IPS-18c (cell line): ENCODE data around the gene PIEZO2.
"Not testable (repeated sequence)": the region's sequence is repeated elsewhere in the genome, so short reads cannot be mapped to it uniquely, and the experiment has no call there.

Source experiments
- H3K4me3 ChIP-seq: 2 replicates; pipeline ENCODE4 v1.7.0; 2013; ENCODE audit warnings: low read depth, mild to moderate bottlenecking, low read length, moderate library complexity; ENCODE audit not compliant: insufficient read depth
- H3K9me3 ChIP-seq: one replicate; pipeline ENCODE4 v1.6.1; 2013; ENCODE audit warnings: mild to moderate bottlenecking, low read length, moderate library complexity; ENCODE audit not compliant: control insufficient read depth, insufficient read depth

The PIEZO2 gene

DNA sequence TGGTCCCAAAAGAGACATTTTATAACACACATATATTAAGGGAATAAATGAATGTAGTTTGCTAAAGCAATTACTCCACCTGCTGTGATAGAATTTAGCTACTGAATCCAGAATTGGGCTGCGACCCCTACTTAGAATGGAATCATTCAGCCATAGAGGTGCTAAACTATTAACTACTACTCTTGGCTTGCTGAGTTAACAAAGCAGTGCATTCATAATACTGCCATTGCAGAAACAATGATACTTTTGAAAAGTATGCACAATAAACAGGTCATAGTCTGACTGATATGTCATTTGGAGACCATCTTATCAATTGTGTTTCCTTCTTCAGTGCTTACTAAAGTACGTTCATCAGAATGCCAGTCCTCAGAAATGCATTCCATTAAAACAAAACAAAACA lies 273.6 kb downstream of the PIEZO2 start:
- Histone ChIP-seq H3K4me3 (no peak overlapping the region), H3K9me3 (no peaks in the 10 kb centered on the region)

DNA sequence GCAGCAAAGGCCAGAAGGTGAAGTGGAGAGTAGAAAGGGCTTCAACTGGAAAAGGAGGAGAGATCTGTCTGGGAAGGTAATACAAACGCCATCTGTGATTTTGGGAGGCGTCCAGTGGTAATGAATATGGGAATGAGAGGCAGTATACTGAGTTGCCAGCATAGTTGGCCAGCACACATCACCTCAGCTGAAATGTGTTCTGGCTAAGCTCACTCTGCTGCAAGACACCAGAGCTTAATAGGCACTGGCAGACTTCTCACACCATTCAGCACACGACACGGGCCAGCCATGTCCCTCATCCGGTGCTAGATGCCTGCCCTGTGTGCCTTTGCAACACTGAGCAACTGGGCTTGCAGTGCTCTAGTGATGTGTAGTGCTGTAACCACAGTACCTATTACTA lies 277.1 kb downstream of the PIEZO2 start:
- Histone ChIP-seq H3K4me3 (no peak overlapping the region), H3K9me3 (no peaks in the 10 kb centered on the region)

DNA sequence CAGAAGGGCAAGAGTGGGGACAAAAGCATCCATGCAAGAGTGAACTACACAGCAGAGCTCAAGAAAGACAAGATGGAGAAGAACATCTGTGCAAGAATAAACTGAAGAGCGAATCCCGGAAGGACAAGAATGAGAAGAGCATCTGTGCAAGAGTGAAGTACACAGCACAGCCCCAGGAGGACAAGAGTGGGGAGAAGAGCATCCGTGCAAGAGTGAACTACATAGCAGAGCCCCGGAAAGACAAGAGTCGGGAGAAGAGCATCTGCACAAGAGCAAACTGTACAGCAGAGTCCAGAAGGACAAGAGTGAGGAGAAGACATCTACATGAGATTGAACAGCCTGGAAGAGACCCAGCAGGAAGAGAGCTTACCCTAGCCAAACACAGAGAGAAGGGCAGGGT lies 284.6 kb downstream of the PIEZO2 start:
- H3K4me3 ChIP-seq: no peak overlapping the region
- H3K9me3 ChIP-seq: no peaks in the 10 kb centered on the region

DNA sequence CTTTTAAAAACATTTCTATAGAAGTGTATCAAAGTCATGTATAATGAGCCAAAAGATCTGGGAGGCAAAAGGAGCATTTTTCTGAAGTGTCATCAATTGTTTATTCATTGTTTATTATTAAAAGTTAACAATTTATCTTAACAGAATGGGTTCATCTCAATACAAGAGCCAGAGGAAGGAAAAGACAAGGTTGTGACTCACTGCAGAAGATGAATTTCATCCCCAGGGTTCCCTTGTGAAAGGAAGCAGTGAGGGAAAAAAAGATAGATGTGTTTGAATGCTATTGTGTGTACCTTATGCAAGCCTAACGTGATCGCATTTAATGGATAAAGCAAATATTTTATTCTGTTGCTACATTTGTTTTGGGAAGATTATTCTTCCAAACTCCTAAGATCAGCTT lies 286.3 kb downstream of the PIEZO2 start:
- Histone ChIP-seq H3K4me3 (no peak overlapping the region), H3K9me3 (no peaks in the 10 kb centered on the region)

DNA sequence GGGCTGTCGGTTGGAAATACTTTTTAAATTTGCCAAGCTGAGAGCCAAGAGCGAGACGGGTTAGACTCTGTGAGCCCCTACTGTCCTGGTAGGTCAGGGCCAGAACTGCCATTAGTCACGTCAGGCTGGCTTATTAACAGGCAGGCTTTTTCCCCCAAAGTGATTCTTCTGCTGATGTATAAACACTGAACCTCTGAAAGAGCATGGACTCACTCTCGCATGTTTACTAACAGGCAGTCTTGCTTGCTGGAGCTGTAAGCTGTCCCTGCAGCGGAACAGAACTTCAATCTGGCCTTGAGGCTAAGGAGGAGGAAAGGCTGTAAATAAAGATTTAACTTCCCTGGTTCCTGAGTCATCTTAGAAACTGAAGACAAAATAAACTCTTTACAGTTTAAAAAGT lies 288.4 kb downstream of the PIEZO2 start:
- Histone ChIP-seq H3K9me3 (no peaks in the 10 kb centered on the region), H3K4me3 (no peak overlapping the region)

DNA sequence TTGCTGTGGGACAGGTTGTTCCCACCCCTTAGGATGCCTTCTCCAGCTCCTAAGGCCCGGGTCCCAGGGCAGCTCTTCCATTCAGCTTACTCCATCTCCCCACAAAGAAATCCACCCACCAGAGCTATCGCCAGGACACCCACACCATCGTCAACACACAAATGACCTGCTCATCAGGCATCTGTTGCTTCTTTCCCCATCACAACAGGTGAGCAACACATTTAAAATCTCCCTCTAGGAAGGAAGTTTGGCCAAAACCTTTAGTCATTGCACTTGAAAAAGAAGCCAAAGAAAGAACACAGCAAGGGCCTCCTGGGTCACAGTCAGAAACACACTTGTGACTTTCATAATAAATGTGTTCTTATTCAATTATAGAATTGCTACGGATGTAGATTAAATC lies 289.0 kb downstream of the PIEZO2 start:
- no peak overlapping the region for H3K4me3 ChIP-seq
- H3K9me3 ChIP-seq: no peaks in the 10 kb centered on the region

DNA sequence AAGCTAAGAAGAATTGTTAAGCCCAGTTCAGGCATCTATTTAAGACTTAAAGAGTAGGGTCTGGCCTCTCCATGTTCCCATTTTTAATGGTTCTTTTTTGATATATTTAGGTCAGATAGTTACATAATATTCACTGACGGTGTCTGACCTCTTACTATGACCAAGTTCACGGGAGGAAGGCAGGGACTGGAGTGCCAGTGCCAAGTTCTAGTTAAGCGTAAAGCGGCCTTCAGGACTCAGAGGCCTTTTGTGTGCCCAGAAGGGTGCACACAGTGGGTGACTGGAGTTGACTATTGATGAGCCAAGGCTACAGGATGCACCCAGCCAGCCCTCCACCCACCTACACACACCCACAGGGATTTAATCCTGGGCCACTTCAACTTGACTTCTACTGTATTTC lies 290.9 kb downstream of the PIEZO2 start:
- H3K4me3 ChIP-seq: no peak overlapping the region
- no peaks in the 10 kb centered on the region for H3K9me3 ChIP-seq

DNA sequence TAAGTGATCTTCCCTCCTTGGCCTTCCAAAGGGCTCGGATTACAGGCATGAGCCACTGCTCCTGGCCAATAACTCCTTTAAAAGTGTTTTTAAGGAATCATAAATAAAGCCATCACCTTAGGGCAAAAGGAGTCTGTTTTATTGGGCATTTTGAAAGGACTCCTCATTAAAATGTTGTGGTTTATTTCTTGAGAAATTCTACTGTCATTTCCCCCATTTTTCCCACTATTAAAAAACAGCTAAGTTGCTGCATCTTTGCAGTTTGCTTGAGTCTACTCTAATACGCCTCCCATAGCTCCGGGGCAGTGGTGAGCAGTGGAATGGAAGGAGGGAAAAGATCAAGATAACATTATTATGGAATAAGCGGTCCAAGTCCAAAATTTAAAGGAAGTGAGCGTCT lies 293.2 kb downstream of the PIEZO2 start:
- Histone ChIP-seq H3K4me3 (no peak overlapping the region), H3K9me3 (no peaks in the 10 kb centered on the region)

DNA sequence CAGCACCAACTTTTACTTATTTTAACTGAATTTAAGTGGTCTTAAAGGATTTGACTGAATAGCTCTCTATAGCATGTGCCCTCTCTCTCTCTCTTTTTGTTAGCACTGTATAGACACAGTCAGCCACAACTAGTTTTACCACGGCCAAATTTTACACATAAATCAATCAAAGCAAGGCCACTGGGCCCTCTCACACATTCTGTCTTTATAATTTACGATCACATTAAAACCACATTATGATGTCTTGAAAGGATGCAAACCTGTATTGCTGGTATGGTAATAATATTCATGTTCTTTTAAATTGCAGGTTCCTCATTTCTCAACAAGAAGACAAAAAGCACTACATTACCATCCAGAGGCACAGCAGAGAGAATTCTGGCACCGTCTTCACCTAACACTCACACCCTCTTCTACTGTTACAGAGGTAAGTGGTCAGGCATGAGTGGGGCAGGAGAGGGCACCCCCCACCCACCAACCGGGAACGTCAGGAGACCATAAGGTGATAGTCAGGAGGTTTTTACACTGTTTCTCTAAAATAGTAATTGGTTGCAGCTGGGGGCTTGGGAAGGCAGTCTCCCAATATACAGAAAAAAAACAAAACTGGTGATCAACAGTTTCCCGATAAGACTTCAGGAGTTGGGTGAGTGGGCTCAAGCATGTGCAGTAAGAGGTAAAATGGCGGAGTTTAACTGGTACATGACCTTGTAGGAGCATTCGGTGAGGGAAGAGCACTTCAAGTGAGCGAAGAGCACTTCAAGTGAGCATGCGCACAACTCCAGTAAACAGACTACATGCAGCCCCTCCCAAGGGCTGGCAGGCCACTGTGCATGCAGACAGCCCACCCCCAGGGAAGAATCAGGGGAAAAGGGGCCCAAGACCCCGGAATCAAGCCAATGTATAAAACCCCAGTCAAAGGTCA lies 296.7 kb downstream of the PIEZO2 start:
- H3K4me3 ChIP-seq: no peak overlapping the region
- no peaks in the 10 kb centered on the region for H3K9me3 ChIP-seq

DNA sequence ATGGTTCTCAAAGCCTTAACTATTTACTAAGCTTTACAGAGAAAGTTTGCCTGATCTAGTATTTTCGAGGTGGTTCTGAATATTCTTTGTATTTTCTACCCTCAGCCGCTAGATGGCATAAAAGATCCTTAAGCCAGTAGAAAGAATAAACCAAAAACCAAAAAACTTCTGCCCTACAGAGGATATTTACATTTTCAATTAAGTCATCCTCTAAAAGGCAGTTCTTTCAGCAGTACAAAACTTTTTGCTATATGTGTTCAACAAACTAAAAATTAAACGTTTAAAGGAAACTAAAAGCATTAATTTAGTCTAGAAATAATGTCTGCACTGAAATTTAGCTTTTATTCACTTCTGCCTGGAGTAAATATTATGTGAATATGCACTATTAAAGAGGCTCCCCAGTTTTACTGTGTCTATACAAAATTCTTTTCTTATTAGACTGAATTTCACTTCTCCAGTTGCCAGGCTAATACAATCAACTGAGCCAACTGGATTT lies 297.5 kb downstream of the PIEZO2 start:
- Histone ChIP-seq H3K4me3 (no peak overlapping the region), H3K9me3 (no peaks in the 10 kb centered on the region)

DNA sequence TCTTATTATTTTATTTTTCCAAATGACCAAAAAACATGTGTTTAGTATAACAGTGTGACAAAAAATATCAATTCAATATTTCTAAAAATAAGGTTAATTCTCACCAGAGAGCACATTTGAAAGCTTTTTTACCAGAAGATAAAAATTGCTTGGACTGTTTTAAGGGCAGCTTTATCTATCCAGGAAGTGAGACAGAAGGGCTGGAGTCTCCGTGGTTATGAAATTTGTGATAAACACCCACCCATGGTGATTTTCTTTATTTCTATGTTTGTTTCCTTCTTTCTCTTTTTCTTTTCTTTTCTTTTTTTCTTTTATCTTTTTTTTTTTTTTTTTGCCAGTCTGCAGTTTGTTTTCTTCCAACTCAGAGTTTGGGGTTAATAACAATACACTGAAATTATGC lies 298.5 kb downstream of the PIEZO2 start:
- Histone ChIP-seq H3K9me3 (no peaks in the 10 kb centered on the region), H3K4me3 (no peak overlapping the region)

DNA sequence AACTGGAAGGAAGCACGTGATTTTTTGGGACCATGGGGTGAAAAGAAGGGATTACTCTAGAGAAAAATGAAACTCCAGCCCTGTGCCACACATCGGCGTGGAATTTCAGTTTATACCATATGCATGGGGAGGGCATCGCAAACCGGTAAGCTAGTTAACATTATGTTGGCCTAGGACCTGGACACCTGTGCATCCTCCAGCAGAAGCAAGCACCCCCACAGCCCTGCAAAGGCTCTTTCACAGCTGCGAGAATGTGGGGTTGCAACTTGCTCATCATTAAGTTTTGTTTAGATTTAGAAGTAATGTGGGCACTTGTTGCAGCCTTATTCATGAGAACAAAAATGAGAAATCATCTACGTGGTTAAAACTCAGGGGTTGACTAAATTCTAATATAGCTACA lies 299.2 kb downstream of the PIEZO2 start:
- Histone ChIP-seq H3K9me3 (no peaks in the 10 kb centered on the region), H3K4me3 (no peak overlapping the region)

DNA sequence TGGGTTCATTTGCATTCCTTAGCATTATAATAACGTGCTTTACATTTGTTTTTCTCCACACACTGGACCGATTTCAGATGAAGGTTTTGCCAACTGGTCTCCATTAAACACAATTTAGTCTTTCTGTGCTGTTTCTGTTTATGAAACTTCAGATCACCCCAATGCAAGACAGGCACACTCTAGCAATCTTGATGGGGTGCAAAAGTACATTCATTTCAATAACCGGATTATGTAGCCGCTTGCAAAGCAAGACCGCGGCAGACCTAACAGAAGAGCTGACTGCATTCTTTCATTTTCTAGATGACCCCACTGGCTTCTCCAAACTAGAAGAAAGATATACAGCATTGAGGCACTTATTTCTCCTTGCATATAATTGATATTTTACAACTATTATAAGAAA lies 301.5 kb downstream of the PIEZO2 start:
- Histone ChIP-seq H3K4me3 (no peak overlapping the region), H3K9me3 (no peaks in the 10 kb centered on the region)

DNA sequence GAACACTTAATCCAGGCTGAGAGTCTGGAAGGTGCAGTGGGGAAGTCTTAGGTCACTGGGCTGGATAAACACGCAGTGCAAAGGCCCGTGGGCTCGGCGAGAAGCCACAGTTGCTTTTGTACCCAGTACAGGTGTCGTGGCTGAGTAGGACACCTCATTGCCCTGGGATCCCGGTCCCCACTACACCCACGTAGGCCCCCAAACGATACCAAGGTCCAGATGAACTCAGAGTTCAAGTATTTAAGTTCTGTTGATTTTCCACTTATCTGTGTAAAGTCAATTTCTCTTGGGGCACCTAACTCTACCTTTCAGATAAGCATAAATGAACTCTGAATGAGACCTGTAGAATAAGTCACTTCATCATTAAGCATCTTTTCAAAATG lies 302.0 kb downstream of the PIEZO2 start:
- Histone ChIP-seq H3K4me3 (no peak overlapping the region), H3K9me3 (no peaks in the 10 kb centered on the region)

DNA sequence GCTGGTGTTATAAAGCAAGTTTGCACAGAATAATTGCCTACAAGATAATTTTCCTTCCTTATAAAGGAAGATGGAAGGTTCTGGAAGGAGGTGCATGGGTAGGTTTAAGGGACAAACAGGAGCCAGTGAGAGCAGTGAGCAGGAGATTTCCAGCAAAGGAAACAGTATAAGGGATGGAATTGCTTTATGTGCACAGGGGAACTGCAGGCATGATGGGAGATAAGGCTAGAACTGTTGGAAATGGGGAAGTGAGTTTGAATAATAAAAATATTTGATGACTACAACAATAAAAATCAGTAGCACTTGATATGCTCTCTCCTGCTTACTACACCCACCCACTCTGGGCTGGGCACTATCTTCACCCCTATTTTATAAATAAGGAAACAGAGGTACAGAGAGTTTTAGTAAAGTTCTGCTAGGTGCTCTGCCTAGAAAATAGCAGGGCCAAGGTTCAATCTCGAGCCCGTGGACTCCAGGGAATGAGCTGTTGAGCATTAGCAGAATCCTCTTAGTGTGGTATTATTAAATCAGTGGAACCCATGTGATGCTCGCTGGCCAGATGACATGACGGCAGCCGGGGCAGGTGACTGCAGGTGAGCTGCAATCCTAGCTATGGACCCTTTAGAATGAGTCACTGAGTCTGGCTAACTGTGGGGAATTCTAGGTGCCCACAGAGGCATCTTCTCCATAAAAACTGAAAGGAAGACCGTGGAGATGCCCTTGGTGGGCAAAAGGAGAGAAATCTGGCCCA lies 302.5 kb downstream of the PIEZO2 start:
- Histone ChIP-seq H3K9me3 (no peaks in the 10 kb centered on the region), H3K4me3 (no peak overlapping the region)

DNA sequence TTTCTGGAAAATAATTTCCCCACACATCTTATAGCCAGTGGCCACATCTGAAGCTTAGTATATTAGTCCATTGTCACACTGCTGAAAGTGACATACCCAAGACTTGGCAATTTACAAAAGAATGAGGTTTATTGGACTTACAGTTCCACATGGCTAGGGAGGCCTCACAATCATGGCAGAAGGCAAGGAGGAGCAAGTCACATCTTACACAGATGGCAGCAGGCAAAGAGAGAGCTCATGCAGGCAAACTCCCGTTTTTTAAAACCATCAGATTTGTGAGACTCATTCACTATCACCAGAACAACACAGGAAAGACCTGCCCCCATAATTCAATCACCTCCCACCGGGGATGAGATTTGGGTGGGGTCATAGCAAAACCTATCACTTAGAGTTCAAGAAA lies 303.3 kb downstream of the PIEZO2 start:
- H3K4me3 ChIP-seq, H3K9me3 ChIP-seq: not testable (repeated sequence)

DNA sequence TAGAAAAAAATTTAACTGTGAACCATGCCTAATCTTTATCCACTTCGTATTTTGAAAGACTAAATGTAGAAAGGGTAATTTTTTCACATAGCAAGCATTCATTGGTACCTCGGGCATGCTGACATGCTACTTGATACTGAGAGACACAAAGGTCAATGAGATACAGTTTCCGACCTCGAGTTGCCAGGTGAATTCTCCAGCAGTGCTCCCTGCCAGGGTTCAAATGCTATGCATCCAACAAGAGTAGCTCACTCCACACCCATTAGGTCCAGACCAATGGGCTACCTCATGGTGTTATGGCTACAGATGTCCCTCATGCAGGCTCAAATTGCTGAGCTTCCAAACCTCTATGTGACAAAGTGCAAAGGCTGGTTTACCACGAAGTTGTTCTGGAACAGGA lies 305.8 kb downstream of the PIEZO2 start:
- no peaks in the 10 kb centered on the region for H3K9me3 ChIP-seq
- no peak overlapping the region for H3K4me3 ChIP-seq

DNA sequence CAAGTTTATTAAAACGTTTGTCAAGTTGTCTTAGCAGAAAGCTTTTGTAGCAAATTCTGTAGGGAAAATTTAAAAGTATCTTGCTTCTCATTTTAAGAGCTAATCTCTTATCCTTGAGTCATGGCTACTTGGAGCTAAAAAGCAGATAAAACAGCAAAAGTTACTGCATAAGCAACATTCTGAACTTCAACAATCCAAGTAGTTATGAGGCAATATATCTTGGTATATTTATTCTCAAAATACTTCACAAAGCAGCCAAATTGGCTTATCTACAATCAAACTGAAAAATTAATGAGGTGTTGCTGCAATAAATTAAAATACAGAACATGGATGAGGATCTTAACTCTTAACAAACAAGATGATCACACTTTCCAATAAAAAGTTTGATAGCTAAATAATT lies 306.5 kb downstream of the PIEZO2 start:
- no peak overlapping the region for H3K4me3 ChIP-seq
- no peaks in the 10 kb centered on the region for H3K9me3 ChIP-seq
